Nephron progenitor cell (in vitro differentiated cells): ENCODE measurements around the gene FOXD1.
"Not testable (repeated sequence)": the region's sequence is repeated elsewhere in the genome, so short reads cannot be mapped to it uniquely, and the experiment has no call there.

Source experiments
- DNase-seq: peaks from one replicate; pipeline ENCODE4 v3.0.0; 2021
- H3K27ac Mint-ChIP-seq: 2 replicates; pipeline ENCODE4 v1.8.0; 2021; ENCODE audit warnings: mild to moderate bottlenecking, moderate library complexity, mixed read lengths
- H3K27me3 Mint-ChIP-seq: 2 replicates; pipeline ENCODE4 v1.8.0; 2021; ENCODE audit warnings: mild to moderate bottlenecking, low read depth, mixed read lengths; ENCODE audit not compliant: poor library complexity
- H3K36me3 Mint-ChIP-seq: 2 replicates; pipeline ENCODE4 v1.8.0; 2021; ENCODE audit warnings: low read depth, mixed read lengths
- H3K4me1 Mint-ChIP-seq: 2 replicates; pipeline ENCODE4 v1.8.0; 2021; ENCODE audit warnings: mixed read lengths
- H3K4me3 Mint-ChIP-seq: 2 replicates; pipeline ENCODE4 v1.8.0; 2021; ENCODE audit warnings: mild to moderate bottlenecking, moderate library complexity, mixed read lengths
- H3K9me3 Mint-ChIP-seq: 2 replicates; pipeline ENCODE4 v1.8.0; 2021; ENCODE audit warnings: mild to moderate bottlenecking, moderate library complexity, mixed read lengths
- TF ChIP-seq, protein P1 (sequence below): fragments of 200-600 bp; sonication (generic); IDR thresholded peaks from 2 replicates; pipeline ENCODE4 v1.5.0; 2021; ENCODE audit warnings: antibody characterized with exemption

The FOXD1 gene

DNA sequence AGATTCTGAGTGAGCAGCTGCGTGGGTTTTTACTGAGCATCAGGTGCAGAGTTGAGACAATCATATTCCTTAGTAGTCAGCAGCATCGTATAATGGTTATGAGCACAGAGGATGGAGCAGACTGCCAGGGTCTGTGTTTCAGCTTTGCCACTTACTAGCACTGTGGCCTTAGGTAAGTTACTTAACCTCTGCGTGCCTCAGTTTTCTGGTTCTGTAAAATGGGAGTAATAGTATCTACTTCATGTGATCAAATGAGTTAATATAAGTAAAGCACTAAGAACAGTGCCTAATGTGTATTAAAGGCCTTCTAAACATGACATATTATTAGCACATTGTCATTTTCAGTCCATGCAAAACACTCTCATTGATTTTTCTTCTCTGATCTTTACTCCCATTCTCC, 44.8 kb upstream of the FOXD1 start:
- Mint-ChIP-seq H3K4me3 (no peak overlapping the region), H3K36me3 (no peaks in the 10 kb centered on the region), H3K4me1 (peaks cover 9% of the 10 kb centered on the region), H3K27ac (no peak overlapping the region), H3K27me3 (peaks cover 11% of the 10 kb centered on the region), H3K9me3 (no peaks in the 10 kb centered on the region)
- no peak for DNase-seq
- TF ChIP-seq, protein P1, sequence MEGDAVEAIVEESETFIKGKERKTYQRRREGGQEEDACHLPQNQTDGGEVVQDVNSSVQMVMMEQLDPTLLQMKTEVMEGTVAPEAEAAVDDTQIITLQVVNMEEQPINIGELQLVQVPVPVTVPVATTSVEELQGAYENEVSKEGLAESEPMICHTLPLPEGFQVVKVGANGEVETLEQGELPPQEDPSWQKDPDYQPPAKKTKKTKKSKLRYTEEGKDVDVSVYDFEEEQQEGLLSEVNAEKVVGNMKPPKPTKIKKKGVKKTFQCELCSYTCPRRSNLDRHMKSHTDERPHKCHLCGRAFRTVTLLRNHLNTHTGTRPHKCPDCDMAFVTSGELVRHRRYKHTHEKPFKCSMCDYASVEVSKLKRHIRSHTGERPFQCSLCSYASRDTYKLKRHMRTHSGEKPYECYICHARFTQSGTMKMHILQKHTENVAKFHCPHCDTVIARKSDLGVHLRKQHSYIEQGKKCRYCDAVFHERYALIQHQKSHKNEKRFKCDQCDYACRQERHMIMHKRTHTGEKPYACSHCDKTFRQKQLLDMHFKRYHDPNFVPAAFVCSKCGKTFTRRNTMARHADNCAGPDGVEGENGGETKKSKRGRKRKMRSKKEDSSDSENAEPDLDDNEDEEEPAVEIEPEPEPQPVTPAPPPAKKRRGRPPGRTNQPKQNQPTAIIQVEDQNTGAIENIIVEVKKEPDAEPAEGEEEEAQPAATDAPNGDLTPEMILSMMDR = no peak

DNA sequence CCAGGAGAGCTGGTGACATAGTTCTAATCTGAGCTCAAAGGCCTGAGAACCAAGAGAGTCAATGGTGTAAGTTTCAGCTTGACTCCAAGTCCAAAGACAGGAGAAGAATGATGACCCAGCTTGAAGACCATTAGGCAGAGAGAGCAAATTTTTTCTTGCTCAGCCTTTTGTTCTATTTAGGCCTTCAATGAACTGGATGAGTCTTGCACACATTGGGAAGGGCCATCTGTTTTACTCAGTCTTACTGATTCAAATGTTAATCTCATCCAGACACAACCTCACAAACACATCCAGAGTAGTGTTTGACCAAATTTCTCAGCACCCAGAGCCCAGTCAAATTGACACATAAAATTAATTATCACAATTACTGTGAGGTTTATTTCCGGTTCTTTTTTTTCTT, 42.6 kb upstream of the FOXD1 start:
- no peak overlapping the region for H3K4me3 Mint-ChIP-seq
- H3K4me1 Mint-ChIP-seq = peaks cover 8% of the 10 kb centered on the region
- no peak overlapping the region for H3K27ac Mint-ChIP-seq
- peaks cover 33% of the 10 kb centered on the region for H3K27me3 Mint-ChIP-seq
- TF ChIP-seq, protein P1 = no peak
- H3K36me3 Mint-ChIP-seq = no peaks in the 10 kb centered on the region
- DNase-seq = no peak
- H3K9me3 Mint-ChIP-seq = no peaks in the 10 kb centered on the region

GRCh38 chr5:73490088-73490487, 41.5 kb upstream of the FOXD1 start:
- Mint-ChIP-seq H3K27me3 (peaks cover 34% of the 10 kb centered on the region), H3K36me3 (no peaks in the 10 kb centered on the region), H3K4me3 (no peak overlapping the region), H3K27ac (no peak overlapping the region), H3K9me3 (no peaks in the 10 kb centered on the region), H3K4me1 (peaks cover 8% of the 10 kb centered on the region)
- no peak for DNase-seq
- TF ChIP-seq, protein P1 = no peak

DNA sequence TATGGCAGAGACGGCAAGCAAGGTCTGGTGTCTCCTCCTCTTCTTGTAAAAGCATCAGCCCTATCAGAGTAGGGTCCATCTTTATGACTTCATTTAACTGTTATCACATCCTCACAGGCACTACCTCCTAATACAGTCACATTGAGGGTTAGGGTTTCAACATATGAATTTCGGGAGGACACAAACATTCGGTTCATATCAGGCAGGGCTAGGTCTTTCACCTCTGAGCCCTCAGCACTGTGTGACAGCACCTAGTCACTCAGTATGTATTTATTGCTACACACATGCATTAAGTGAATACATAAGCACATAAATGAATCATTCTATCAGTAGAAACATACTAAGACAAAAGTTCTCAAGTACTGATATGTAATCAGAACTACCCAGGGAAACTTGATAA, 40.2 kb upstream of the FOXD1 start:
- no peak overlapping the region for H3K27ac Mint-ChIP-seq
- peaks cover 8% of the 10 kb centered on the region for H3K4me1 Mint-ChIP-seq

DNA sequence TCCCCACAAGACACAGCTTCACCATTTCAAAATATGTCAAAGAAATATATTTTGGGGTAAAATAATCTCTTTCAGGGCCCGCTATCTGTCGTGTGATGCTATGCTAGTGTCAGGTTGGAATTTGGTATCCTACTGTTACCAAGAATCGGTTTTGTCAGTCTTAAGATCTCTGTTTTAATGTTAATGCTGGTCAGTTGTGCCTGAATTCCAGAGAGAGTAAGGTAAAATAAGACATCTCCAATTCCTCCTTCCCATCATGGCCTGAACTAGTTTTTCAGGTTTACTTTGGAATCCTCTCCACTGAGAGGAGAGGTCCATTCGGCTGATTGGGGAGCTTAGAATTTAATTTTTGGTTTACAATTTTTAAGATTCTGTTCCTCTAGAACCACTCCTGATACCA, 39.2 kb upstream of the FOXD1 start:
- TF ChIP-seq, protein P1 = no peak
- Mint-ChIP-seq H3K4me1 (peaks cover 15% of the 10 kb centered on the region), H3K9me3 (no peaks in the 10 kb centered on the region)

More for the DNA sequence above, 40.2 kb upstream of the FOXD1 start:
- no peak overlapping the region for H3K4me3 Mint-ChIP-seq
- TF ChIP-seq, protein P1 = no peak
- no peaks in the 10 kb centered on the region for H3K9me3 Mint-ChIP-seq
- no peak for DNase-seq
- H3K27me3 Mint-ChIP-seq = peaks cover 30% of the 10 kb centered on the region
- no peaks in the 10 kb centered on the region for H3K36me3 Mint-ChIP-seq

DNA sequence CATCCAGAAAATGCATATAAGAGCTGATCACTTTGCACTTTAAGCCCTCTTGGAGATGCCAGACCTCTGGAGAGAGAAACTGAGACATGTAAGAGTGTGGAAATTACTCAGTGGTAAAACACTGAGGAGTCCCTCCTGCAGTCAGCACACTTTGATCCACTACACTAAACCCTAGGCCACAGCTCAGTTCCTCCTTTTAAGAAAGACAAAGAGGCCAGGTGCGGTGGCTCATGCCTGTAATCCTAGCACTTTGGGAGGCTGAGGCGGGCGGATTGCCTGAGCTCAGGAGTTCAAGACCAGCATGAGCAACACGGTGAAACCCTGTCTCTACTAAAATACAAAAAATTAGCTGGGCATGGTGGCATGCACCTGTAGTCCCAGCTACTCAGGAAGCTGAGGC, 38.7 kb upstream of the FOXD1 start:
- H3K9me3 Mint-ChIP-seq, H3K27ac Mint-ChIP-seq, H3K4me3 Mint-ChIP-seq, DNase-seq, H3K36me3 Mint-ChIP-seq: not testable (repeated sequence)
- peaks cover 30% of the 10 kb centered on the region for H3K27me3 Mint-ChIP-seq
- peaks cover 19% of the 10 kb centered on the region for H3K4me1 Mint-ChIP-seq

More for the DNA sequence above, 39.2 kb upstream of the FOXD1 start:
- no peaks in the 10 kb centered on the region for H3K36me3 Mint-ChIP-seq
- peaks cover 30% of the 10 kb centered on the region for H3K27me3 Mint-ChIP-seq
- H3K27ac Mint-ChIP-seq = no peak overlapping the region
- H3K4me3 Mint-ChIP-seq = no peak overlapping the region
- DNase-seq = no peak
